DMS 273 (cell line): ENCODE results near the gene ACOT12.
"Not testable (repeated sequence)": the region's sequence is repeated elsewhere in the genome, so short reads cannot be mapped to it uniquely, and the experiment has no call there.

ENCODE experiments used
- DNase-seq: peaks from one replicate; lab custom pipeline; 2025; ENCODE audit not compliant: unreplicated experiment; lab: John Stamatoyannopoulos, UW

ACOT12 gene

GRCh38 chr5:81297531-81297930 lies 96.4 kb downstream of the ACOT12 start:
- no peak for DNase-seq

DNA sequence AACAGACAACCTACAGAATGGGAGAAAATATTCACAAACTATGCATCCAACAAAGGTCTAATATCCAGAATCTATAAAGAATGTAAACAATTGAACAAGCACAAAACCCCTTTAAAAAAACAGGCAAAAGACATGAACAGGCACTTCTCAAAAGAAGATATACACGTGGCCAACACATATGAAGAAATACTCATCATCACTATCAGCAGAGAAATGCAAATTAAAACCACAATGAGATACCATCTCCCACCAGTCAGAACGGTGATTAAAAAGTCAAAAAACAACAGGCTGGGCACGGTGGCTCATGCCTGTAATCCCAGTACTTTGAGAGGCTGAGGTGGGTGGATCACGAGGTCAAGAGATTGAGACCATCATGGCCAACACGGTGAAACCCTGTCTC lies 99.9 kb downstream of the ACOT12 start:
- not testable (repeated sequence) for DNase-seq

- no peak for DNase-seq
Measured at GRCh38 chr5:81292130-81292529, 101.8 kb downstream of the ACOT12 start.

- no peak for DNase-seq
Measured at GRCh38 chr5:81290146-81290545, 103.8 kb downstream of the ACOT12 start.

- no peak for DNase-seq
Measured at GRCh38 chr5:81288021-81288433, 105.9 kb downstream of the ACOT12 start.

DNA sequence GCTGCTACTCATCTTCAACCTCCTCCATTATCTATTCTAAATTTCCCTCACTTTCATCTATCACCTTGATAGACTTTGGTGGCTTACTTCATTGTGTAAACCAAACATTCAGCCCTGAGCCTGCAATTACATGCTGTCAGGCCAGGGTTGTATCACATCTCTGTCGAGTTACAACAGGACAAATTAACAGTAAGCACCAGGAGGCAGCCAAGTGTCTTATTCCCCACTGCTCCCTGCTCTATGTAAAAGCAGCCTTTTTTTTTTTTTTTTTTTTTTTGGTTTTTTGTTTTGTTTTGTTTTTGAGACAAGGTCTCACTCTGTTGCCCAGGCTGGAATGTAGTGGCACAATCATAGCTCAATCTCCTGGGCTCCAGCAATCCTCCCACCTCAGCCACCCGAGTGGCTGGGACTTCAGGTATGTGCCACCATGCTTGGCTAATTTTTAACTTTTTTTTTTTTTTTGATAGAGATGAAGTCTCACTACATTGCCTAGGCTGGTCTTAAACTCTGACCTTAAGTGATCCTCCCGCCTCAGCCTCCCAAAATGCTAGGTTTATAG lies 107.8 kb downstream of the ACOT12 start:
- no peak for DNase-seq

DNA sequence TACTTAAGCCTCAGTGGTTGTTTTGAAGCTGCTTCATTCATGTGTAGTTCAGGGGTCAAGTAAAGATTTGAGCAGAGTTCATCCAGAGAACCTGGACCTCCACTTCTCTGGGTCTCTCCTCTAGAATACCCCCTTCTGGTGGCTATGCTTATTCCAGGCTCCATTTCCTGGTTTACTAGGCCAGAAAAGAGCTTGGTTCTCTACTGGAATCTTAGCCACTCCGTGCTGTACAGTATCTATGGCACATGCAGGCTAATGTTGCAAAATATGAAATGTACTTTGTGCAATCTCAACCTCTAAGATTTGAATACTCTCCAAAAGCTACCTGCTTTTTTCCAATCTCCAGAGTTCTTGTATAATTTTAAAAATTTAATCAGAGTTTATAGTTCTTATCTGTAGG lies 110.0 kb downstream of the ACOT12 start:
- DNase-seq: no peak
